ENCODE measurements around the gene CDR2.
"Not testable (repeated sequence)": the region's sequence is repeated elsewhere in the genome, so short reads cannot be mapped to it uniquely, and the experiment has no call there.

CDR2 gene

DNA sequence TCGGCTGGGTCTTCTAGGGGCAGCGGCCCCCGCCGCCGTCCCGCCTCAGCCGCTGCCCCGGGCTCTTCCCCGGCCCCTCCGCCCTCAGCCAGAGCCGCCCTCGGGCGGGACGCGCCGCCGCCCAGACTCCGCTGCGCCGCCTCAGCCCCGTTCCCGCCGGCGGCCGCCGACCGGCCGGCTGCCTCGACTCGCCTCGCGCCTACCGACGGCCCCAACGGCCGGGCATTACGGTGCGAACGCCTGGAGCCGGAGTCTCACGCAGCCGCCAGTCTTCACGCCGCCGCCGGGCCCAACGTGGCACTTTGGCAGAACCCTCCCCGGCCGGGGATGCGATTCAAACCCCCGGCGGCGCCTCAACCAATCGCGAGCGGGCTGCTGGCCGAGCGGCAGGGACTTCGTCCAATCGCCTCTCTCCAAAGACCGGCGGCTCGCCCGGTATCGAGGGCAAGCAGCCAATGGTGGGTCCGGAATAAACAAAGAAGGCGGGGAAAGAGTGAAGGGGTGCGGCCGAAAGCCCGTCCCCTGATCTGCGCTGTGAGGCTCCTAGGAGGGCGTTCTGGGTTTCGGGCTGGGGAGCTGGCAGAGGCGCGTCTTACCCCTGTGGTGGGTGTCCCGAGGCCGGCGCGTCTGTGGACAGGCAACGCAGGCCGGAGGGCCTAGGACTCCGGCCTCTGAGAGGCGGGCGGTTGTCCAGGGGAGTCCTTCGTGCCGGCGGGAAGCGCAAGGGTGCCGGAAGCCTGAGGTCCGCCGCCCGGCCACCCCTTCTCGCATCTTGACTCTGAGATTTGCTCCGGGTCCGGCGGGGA lies at the start of gene CDR2:
Gene CDR2, minus strand, starts transcription at position 309 of the 806 bp plus-strand sequence. CDS start 310 bp downstream, outside the sequence.
- no peak for FAIRE-seq
- peak; percentile 99 for DNase-seq (ENCODE audit: insufficient read length, low spot score)

DNA sequence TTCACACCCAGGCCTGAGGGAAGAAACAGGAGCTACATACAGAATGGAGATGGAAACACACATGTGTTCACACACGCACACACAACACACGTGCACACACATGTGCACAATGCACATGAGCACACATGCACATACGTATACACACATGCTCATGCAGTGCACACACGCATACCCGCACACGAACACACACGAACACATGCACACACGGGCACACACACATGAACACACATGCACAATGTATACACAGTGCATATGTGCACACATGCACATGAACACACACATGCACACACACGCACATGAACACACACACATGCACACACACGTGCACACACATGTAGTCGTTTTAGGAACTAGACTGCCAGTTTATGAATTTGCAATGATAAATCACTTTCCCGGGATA lies 49.3 kb upstream of the CDR2 start:
- FAIRE-seq (peak; percentile 88), DNase-seq (ENCODE audit: insufficient read length, low spot score) (no peak)

DNA sequence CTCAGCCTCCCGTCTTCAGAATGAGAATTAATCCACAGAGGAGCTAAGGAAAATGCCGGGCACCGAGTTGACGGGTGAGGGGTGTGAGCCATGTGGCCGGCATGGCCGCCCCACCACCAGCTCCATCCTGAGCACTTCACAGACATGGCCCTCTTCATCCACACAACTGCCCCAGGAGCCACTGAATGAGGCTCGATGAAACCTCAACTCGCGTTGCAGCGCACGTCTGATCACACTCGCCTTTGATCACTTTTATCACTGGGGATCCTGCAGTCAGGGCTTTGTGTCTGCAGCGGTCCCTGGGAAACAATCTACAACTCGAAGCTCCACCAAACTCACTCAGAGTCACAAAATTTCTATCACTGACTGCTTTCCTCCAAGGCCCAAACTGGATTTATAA lies 46.7 kb upstream of the CDR2 start:
- FAIRE-seq, result no peak

DNA sequence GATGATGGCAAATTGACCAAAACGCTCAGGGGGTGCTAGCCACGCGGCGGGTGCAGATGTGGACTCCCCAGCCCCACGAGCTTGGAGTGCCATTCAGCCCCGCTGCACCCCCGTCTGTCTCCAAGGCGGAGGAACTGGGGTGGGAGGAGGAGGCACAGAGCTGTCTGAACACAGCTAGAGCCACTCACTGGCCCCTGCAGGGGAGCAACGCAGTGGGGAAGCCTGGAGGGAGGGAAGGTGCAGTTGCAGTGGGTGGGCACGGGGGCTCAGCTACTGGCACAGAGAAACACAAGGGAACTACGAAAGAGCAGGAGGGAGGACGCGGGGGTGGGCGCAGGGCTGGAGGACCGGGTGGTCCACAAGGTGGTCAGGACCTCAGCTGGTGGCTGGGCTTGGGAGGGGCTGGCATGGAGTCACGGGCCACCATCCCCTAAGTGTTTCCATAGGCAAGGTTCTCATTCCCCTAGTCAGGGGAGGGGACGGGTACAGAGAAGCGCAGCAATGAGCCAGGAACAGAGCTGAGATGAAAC lies 46.3 kb upstream of the CDR2 start:
- DNase-seq (ENCODE audit: insufficient read length, low spot score) (no peak), FAIRE-seq (no peak)

More for the DNA sequence above, 46.7 kb upstream of the CDR2 start:
- DNase-seq (ENCODE audit: insufficient read length, low spot score), result no peak

DNA sequence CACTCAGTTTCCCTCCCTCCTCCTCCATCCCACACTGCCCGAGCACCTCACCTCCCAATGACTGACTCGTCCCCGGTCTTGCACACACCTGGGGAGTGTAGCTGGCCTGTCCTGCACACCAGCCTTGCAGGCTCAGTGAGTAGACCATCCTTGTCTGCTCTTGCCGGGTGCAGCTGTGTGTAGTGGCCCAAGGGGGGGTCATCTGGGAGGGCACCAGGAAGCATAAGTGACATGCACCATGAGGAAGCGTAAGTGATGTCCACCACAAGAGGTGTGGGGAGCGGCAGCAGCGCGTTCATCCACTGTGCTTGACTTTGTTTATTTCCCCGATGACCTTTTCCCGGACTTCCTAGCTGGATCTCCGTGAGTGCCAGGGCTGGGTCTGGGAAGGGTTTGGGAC lies 45.5 kb upstream of the CDR2 start:
- FAIRE-seq, result no peak

DNA sequence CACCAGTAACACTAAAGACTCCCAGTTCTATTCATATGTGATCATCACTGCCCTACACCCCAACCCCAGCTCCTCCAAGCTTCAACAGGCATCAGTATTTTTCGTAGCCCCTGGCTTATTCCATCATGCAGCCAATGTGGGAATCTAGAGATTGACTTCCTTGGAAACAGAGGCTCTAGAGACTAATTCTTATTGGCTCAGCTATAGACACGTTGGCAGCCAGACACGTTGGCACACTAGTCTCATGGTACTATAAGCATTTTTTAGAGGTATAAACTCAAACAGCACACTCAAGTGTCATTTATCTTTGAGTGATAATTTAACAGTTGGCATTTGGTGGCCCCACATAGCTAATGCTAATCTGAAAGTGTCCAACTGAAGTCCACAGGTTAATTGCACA lies 44.4 kb upstream of the CDR2 start:
- no peak for DNase-seq (ENCODE audit: insufficient read length, low spot score)
- no peak for FAIRE-seq

More for the DNA sequence above, 45.5 kb upstream of the CDR2 start:
- DNase-seq (ENCODE audit: insufficient read length, low spot score), result no peak

DNA sequence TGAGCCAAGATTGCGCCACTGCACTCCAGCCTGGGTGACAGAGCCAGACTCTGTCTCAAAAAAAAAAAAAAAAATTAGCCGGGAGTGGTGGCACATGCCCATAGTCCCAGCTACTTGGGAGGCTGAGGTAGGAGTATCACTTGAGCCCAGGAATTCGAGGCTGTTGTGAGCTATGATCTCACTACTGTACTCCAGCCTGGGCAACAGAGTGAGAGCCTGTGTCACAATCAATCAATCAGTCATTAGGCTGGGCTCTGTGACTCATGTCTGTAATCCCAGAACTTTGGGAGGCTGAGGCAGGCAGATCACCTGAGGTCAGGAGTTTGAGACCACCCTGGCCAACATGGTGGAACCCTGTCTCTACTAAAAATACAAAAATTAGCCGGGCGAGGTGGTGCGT lies 43.4 kb upstream of the CDR2 start:
- not testable (repeated sequence) for DNase-seq (ENCODE audit: insufficient read length, low spot score); FAIRE-seq

DNA sequence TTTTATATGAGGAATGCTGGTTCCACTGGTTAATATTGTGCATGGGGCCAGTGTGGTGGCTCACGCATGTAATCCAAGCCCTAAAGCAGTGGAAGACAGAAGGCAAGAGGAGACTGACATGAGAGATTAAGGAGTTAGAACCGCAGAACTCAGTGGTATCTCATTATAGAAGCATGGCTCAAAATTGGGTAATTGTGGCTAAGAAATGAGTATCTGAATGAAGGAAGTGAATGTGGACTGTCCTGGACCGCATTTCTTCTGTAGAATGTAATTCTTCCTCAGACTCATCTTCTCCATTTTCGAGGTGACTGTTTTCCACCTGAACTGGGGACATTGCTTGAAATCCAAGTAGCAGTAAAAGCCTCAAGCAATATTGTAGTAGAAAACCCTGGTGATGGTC lies 42.6 kb upstream of the CDR2 start:
- no peak for FAIRE-seq
- no peak for DNase-seq (ENCODE audit: insufficient read length, low spot score)

DNA sequence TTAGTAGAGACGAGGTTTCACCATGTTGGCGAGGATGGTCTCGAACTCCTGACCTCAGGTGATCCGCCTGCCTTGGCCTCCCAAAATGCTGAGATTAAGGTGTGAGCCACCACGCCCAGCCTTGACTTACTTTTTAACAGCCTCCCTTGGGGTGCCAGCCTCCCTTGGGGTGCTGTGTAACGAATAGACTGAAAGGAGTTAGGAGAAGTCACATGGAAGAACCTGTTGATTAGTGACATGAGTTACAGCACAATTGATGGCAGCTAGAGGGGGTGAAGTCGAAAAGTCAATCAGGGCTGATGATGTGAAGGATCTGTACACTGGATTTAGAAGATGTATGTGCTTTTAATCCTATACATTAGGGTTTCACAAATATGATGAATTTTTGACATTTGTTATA lies 39.4 kb upstream of the CDR2 start:
- DNase-seq (ENCODE audit: insufficient read length, low spot score) (no peak), FAIRE-seq (no peak)

DNA sequence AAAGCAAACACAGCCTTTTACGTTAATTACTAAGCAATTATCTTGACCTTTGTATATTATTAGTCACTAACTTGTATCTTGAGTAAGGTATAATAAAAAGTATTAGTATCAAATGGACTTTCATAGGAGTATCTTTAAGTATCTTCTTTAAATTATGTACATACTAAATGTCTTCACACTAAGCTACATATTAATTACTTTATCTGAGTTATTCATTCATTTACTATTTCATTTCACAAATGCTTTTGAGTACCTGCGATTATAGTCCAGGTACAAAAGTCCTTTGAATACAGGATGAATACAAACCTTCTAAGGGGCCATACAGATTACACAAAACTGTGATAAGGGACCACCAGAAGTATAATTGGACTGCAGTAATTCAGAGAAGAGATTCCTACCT lies 33.1 kb upstream of the CDR2 start:
- no peak for DNase-seq (ENCODE audit: insufficient read length, low spot score)
- FAIRE-seq, result no peak

DNA sequence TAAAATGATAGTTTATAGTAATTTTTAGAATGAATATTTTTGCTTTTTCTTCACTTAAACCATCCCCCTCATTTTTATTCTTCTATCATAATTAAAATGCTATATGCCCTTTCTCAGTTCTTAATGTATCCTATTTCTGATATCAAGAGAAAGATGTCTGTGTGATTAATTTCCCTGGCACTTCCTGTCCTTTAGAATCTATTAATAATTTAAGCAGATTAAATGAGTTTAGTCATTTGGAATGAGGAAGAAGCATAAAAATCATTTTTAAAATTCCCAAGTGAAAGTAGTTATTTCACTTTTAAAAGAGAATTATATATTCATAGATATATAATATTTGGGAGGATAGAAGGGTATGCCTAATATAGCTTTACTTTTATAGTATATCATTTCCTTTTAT lies 27.8 kb upstream of the CDR2 start:
- FAIRE-seq, result no peak
- no peak for DNase-seq (ENCODE audit: insufficient read length, low spot score)

DNA sequence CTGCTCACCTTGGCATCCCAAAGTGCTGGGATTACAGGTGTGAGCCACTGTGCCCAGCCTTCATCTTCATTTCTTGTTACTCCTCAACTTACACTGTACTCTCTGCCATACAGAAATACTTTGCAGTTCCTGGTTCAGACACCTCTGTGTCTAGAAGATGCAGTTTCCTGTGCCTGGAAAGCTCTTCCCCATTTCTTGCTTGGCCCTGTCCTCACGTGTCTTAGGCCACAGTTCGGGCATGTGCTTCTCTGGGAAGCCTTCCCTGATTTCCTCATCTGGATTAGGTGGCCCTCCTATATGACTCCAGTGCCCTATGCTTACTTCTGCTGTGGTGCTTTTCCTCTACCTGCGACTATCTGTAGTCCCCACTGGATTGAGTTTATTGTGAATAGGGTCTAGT lies 26.5 kb upstream of the CDR2 start:
- FAIRE-seq (no peak), DNase-seq (ENCODE audit: insufficient read length, low spot score) (no peak)

DNA sequence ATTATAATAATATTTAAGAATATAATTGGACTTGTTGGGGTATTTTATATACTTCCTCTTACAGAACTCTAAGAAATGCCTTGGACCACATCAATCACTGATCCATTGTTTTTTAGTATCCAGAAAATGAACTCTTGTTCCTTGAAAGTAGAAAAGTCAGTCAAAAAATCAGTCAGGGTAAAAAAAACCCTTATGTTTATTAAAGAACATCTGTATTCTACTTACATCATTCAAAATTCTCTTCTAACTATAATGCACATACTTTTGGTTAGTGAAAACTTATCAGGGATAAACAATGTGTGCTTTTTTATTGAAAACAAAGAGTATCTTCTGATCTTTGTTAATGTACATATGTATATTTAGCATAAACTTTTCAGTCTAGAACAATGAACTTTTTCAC lies 23.5 kb upstream of the CDR2 start:
- FAIRE-seq (no peak), DNase-seq (ENCODE audit: insufficient read length, low spot score) (no peak)

DNA sequence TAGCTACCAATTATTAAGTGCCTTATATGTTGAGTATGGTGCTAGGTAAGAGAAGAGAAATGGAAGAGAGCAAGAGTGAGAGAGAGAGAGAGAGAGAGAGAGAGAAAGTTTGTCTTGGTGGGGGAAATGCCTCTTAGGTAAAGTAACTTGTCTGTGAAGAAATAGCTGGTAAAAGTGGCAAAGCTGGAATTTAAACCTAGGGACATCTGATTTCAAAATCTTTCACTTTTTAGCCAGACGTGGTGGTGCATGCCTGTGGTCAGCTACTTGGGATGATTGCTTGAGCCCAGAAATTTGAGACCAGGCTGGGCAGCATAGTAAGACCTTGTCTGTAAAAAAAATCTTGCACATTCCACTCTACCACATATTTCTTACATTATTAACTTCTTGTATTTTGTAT lies 23.0 kb upstream of the CDR2 start:
- peak; percentile 53 for DNase-seq (ENCODE audit: insufficient read length, low spot score)
- no peak for FAIRE-seq

DNA sequence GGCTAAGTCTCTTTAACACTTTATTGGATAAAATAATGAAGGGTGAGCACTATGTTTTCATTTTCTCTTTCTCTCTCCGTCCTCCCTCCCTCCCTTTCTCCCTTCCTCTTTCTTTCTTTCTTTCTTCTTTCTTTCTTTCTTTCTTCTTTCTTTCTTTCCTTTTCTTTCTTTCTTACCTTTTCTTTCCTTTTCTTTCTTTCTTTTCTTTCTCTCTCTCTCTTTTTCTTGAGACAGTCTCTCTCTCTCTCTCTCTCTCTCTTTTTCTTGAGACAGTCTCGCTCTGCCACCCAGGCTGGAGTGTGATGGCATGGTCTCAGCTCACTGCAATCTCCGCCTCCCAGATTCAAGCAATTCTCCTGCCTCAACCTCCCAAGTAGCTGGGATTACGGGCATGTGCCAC lies 21.5 kb upstream of the CDR2 start:
- DNase-seq (ENCODE audit: insufficient read length, low spot score) (no peak), FAIRE-seq (no peak)

DNA sequence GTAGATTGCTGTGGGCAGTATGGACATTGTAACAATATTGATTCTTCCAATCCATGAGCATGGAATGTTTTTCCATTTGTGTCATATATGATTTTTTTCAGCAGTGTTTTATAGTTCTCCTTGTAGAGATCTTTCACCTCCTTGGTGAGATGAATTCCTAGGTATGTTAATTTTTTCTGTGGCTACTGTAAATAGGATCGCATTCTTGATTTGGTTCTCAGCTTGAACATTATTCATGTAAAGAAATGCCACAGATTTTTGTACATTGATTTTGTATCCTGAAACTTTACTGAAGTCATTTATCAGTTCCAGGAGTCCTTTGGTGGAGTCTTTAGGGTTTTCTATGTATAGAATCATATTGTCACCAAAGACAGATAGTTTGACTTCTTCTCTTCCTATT lies 19.7 kb upstream of the CDR2 start:
- DNase-seq (ENCODE audit: insufficient read length, low spot score) (no peak), FAIRE-seq (no peak)

DNA sequence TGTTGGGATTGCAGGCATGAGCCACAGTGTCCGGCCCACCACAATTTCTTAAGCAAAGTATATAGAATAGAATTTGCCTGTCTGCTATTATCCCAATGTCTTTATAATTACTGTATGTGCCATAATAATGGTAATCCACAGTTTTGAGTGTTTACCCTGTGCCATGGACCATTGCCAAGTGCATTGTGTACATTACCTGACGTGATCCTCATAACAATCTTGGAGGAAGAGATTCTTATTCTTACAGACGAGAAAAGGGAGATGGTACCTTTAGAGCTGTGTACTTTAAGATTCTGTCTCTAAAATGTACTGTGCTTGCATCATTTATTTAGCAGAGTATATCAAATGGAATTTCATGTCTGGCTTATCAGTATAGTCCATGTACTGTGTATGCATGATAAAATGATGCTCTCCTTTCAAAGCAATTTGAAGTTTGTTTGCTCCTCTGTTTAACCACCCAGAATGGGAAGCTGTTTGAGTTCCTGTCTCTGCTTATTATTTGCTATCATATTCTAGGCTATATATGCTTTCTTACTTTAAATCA lies 13.8 kb upstream of the CDR2 start:
- no peak for FAIRE-seq
- DNase-seq (ENCODE audit: insufficient read length, low spot score), result no peak

DNA sequence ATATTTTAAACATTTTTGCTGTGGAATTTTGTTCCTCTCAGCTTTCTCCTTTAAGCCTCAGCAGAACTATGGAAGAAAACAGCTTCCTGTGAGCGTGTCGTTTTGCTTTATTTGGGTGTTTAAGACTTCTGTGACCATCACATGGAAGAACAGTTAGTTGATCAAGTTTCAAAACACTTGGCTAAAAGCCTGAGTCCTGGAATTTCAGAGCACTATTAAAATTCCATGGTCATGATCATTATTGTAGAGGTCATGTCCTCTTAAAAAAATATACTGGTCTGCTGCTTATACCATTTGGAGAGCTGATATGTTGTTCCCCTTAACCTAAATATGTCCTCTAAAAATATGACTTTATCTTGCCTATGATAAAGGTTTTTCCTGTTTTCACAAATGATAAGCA lies 12.6 kb upstream of the CDR2 start:
- DNase-seq (ENCODE audit: insufficient read length, low spot score), result peak; percentile 67
- no peak for FAIRE-seq

DNA sequence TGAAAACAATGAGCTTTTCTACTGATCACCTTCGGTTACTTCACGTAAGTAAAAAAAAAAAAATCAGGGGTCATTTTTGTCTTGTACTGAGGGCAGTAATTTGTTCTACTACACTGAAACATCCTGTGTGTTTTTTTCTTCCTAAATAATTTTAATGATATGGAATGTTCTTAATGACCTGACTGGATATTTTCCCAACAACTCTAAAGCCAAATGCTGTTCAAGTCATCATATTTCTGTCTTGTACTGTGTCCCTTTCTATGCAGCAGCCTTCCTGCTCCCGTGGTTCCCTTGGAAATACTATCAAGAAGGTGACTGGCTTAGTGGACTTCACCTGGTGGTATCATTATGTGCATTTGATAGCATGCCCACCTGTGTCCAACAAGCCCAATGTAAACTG lies 10.8 kb upstream of the CDR2 start:
- FAIRE-seq (no peak), DNase-seq (ENCODE audit: insufficient read length, low spot score) (no peak)

DNA sequence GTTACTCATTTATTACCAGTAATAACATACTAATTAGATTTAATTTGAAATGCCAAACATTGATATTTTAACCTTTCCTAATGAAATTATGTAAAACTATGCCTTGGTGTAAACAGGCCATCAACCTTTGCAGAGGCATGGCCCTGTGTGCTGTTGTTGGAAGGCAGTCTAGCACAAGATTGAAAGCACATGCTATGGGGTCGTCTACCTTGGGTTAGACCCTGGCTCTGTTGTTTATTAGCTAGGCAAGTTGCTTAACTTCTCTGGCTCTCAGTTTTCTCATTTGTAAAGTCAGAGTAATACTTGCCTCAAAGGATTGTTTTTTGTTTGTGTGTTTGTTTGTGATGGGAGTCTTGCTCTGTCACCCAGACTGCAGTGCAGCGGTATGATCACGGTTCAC lies 9.4 kb upstream of the CDR2 start:
- no peak for DNase-seq (ENCODE audit: insufficient read length, low spot score)
- FAIRE-seq, result no peak

DNA sequence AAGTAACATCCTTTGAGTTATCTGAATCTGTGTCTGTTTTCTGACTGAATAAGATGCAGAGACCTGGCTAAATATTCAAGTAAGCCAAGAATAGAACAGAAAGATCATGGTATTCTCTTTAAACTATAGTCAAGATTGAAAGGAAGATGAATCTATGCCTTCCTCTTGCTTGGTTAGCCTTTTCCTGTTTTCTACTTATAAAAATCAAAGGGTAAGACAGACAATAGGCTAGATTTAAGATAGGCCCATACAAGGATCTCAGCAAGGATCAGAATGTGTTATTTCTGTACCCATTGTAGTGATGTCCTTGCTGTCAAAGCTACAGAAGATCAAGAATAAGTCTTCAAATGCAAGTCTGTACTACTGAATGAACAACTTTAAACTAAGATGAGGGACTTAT lies 7.0 kb upstream of the CDR2 start:
- DNase-seq (ENCODE audit: insufficient read length, low spot score), result no peak
- no peak for FAIRE-seq

DNA sequence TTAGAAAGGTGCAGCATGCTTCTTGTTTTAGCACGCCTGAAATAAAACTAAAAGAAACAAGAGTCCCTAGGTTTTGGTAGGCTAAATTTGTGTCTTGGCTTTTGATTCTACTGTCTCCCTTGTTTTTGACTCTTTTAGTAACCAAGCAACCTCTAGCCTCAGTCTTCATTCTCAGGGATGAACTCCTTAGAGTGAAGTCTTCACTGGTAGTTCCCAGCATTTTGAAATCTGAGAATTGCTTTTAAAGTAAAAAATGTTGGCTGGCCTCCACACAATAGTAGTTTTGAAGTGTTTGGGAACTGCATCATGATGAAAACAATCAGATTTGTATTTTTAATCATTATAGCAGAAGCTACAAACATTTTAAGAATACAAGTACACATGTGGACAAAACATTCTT lies 6.1 kb upstream of the CDR2 start:
- DNase-seq (ENCODE audit: insufficient read length, low spot score) (no peak), FAIRE-seq (no peak)

Data from HTR-8/SVneo (cell line).